WTC11 (cell line): ENCODE measurements around the gene FBRSL1.

Experiments
- JUN ChIP-seq: sonication (generic); formaldehyde crosslinking; IDR thresholded peaks from 2 replicates; pipeline ENCODE4 v1.8.0; 2023; ENCODE audit warnings: mild to moderate bottlenecking, missing genetic modification reagents
- TF ChIP-seq, protein P1 (sequence below): fragments of 200-600 bp; IDR thresholded peaks from 2 replicates; pipeline ENCODE4 v1.8.0; 2022; ENCODE audit warnings: antibody characterized with exemption
- TF ChIP-seq, protein P2 (sequence below): sonication (generic); formaldehyde crosslinking; conservative IDR thresholded peaks from 2 replicates; pipeline ENCODE4 v1.8.1; 2022; ENCODE audit warnings: mild to moderate bottlenecking, missing genetic modification reagents
- TF ChIP-seq, protein P3 (sequence below): sonication (generic); formaldehyde crosslinking; IDR thresholded peaks from 2 replicates; pipeline ENCODE4 v1.8.1; 2023; ENCODE audit warnings: mild to moderate bottlenecking, missing genetic modification reagents
- TF ChIP-seq, protein P4 (sequence below): sonication (generic); formaldehyde crosslinking; IDR thresholded peaks from 2 replicates; pipeline ENCODE4 v1.8.0; 2022; ENCODE audit warnings: mild to moderate bottlenecking, missing genetic modification reagents

DNA sequence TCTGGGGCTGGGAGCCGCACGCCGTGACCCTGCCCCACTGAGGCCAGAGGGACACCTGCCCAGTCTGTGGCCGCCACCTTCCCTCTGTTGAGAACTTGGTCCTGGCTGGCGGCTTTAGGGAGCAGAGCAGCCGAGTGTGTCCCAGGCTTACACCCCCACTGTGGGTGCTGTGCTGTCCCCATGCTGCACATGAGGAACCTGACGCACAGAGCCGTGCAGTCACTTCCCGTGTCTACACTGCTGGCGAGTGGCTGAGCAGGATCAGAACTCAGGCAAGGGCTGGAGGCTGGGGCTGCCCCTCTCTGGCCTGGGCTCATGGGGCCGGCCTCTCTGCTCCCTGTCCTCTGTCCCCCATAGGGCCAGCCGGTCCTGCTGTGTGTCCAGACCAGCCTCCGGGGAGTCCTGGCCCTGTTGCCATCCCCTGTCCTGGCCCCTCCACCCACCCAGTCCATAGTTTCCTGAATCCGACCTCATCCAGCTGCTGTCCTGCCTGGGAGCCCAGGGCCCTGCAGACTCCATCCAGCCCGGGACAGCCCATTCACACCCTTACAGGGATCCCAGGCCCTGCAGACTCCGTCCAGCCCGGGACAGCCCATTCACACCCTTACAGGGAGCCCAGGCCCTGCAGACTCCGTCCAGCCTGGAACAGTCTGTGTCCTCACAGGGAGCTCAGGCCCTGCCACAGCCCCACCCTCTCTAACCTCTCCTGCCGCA is 10.3 kb downstream of the FBRSL1 start:
- TF ChIP-seq, protein P1, sequence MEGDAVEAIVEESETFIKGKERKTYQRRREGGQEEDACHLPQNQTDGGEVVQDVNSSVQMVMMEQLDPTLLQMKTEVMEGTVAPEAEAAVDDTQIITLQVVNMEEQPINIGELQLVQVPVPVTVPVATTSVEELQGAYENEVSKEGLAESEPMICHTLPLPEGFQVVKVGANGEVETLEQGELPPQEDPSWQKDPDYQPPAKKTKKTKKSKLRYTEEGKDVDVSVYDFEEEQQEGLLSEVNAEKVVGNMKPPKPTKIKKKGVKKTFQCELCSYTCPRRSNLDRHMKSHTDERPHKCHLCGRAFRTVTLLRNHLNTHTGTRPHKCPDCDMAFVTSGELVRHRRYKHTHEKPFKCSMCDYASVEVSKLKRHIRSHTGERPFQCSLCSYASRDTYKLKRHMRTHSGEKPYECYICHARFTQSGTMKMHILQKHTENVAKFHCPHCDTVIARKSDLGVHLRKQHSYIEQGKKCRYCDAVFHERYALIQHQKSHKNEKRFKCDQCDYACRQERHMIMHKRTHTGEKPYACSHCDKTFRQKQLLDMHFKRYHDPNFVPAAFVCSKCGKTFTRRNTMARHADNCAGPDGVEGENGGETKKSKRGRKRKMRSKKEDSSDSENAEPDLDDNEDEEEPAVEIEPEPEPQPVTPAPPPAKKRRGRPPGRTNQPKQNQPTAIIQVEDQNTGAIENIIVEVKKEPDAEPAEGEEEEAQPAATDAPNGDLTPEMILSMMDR: no peak
- TF ChIP-seq, protein P2, sequence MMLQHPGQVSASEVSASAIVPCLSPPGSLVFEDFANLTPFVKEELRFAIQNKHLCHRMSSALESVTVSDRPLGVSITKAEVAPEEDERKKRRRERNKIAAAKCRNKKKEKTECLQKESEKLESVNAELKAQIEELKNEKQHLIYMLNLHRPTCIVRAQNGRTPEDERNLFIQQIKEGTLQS (CRISPR knock-in tag): no peak
- no peak for TF ChIP-seq JUN
- TF ChIP-seq, protein P3, sequence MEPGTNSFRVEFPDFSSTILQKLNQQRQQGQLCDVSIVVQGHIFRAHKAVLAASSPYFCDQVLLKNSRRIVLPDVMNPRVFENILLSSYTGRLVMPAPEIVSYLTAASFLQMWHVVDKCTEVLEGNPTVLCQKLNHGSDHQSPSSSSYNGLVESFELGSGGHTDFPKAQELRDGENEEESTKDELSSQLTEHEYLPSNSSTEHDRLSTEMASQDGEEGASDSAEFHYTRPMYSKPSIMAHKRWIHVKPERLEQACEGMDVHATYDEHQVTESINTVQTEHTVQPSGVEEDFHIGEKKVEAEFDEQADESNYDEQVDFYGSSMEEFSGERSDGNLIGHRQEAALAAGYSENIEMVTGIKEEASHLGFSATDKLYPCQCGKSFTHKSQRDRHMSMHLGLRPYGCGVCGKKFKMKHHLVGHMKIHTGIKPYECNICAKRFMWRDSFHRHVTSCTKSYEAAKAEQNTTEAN (CRISPR knock-in tag): no peak
- TF ChIP-seq, protein P4, sequence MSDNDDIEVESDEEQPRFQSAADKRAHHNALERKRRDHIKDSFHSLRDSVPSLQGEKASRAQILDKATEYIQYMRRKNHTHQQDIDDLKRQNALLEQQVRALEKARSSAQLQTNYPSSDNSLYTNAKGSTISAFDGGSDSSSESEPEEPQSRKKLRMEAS (CRISPR knock-in tag): no peak
